ENCODE measurements around the gene NPBWR2. TPM values are rescaled to one million over a fixed set of nuclear protein-coding genes. Genes with fewer than 3 reads are reported as not detected.
"Not testable (repeated sequence)": the region's sequence is repeated elsewhere in the genome, so short reads cannot be mapped to it uniquely, and the experiment has no call there.

NPBWR2 gene
- total RNA-seq, 1 experiment from 2014 or later: not detected

GRCh38 chr20:64102647-64103354 lies 4.6 kb downstream of the NPBWR2 start:
- no peak for DNase-seq (ENCODE audit: low read depth)

GRCh38 chr20:64101731-64102621 lies 5.4 kb downstream of the NPBWR2 start:
- DNase-seq (ENCODE audit: low read depth): peak; percentile 53

- DNase-seq (ENCODE audit: low read depth): no peak
Observed at GRCh38 chr20:64100946-64101688, 6.2 kb downstream of the NPBWR2 start.

GRCh38 chr20:64100566-64100888 lies 6.8 kb downstream of the NPBWR2 start:
- no peak for DNase-seq (ENCODE audit: low read depth)

GRCh38 chr20:64099880-64100565 lies 7.3 kb downstream of the NPBWR2 start:
- DNase-seq (ENCODE audit: low read depth): no peak

- DNase-seq (ENCODE audit: low read depth): no peak
Observed at GRCh38 chr20:64099086-64099786, 8.1 kb downstream of the NPBWR2 start.

- no peak for DNase-seq (ENCODE audit: low read depth)
Observed at GRCh38 chr20:64098471-64099013, 8.8 kb downstream of the NPBWR2 start.

- DNase-seq (ENCODE audit: low read depth): no peak
Observed at GRCh38 chr20:64096535-64096934, 10.8 kb downstream of the NPBWR2 start.

- DNase-seq (ENCODE audit: low read depth): no peak
Observed at GRCh38 chr20:64095927-64096326, 11.4 kb downstream of the NPBWR2 start.

GRCh38 chr20:64095455-64095854 lies 11.9 kb downstream of the NPBWR2 start:
- no peak for DNase-seq (ENCODE audit: low read depth)

GRCh38 chr20:64093013-64093503 lies 14.3 kb downstream of the NPBWR2 start:
- no peak for DNase-seq (ENCODE audit: low read depth)

- DNase-seq (ENCODE audit: low read depth): no peak
Observed at GRCh38 chr20:64092258-64093012, 14.9 kb downstream of the NPBWR2 start.

- no peak for DNase-seq (ENCODE audit: low read depth)
Observed at GRCh38 chr20:64091770-64092169, 15.6 kb downstream of the NPBWR2 start.

- no peak for DNase-seq (ENCODE audit: low read depth)
Observed at GRCh38 chr20:64091340-64091739, 16.0 kb downstream of the NPBWR2 start.

- no peak for DNase-seq (ENCODE audit: low read depth)
Observed at GRCh38 chr20:64090165-64090564, 17.2 kb downstream of the NPBWR2 start.

- not testable (repeated sequence) for DNase-seq (ENCODE audit: low read depth)
Observed at GRCh38 chr20:64088586-64088985, 18.8 kb downstream of the NPBWR2 start.

- not testable (repeated sequence) for DNase-seq (ENCODE audit: low read depth)
Observed at GRCh38 chr20:64087226-64087825, 20.0 kb downstream of the NPBWR2 start.

- no peak for DNase-seq (ENCODE audit: low read depth)
Observed at GRCh38 chr20:64086801-64087200, 20.6 kb downstream of the NPBWR2 start.

GRCh38 chr20:64084685-64085152 lies 22.6 kb downstream of the NPBWR2 start:
- DNase-seq (ENCODE audit: low read depth): no peak
